GM19025 (cell line): Measurements from ENCODE around the gene AFMID.
A peak's percentile ranks its signal among the peaks of the same experiment; 100 is the strongest.

Experiments used
- ATAC-seq: cut with Tn5 transposase; IDR thresholded peaks from one replicate; pipeline ENCODE4 v1.9.1; 2021; ENCODE audit warnings: mild to moderate bottlenecking, low read depth, moderate library complexity; ENCODE audit not compliant: unreplicated experiment

Gene AFMID

GRCh38 chr17:78235885-78236284 lies 48.7 kb downstream of the AFMID start:
- no peak for ATAC-seq

- ATAC-seq = no peak
Observed at GRCh38 chr17:78236362-78237127, 49.4 kb downstream of the AFMID start.

- no peak for ATAC-seq
Observed at GRCh38 chr17:78237401-78238012, 50.3 kb downstream of the AFMID start.

GRCh38 chr17:78238823-78239488 lies 51.8 kb downstream of the AFMID start:
- no peak for ATAC-seq

- no peak for ATAC-seq
Observed at GRCh38 chr17:78239489-78239931, 52.3 kb downstream of the AFMID start.

DNA sequence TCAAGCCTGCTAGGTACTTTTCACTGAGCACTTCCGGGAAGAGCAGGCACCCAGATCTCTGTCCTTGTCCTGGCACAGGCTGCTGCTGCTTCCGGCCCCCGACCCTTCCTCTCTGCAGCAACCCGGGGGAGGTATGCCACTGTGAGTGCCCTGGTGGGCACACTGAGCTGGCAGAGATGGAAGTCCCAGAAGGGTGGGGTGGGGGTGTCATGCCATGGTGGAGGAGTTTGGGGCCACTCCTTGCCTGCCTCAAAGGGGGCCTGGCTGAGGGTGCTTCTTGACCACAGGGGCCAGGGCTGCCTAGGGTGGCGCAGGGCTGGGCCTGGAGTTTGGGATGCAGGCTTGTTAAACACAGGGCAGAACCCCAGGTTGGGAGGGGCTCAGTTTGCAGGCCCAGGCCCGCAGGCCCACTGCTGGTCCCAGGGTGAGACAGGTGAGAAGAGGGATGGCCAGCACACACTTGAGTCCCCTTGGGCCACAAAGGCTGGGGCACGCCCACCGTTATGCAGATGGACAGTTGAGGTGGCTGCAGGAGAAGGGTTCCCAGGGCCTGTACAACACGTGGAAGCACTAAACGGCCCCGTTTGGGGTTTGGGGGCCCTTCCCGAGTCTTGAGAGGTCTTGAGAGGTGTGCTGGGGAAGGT lies 53.0 kb downstream of the AFMID start:
- ATAC-seq = no peak

DNA sequence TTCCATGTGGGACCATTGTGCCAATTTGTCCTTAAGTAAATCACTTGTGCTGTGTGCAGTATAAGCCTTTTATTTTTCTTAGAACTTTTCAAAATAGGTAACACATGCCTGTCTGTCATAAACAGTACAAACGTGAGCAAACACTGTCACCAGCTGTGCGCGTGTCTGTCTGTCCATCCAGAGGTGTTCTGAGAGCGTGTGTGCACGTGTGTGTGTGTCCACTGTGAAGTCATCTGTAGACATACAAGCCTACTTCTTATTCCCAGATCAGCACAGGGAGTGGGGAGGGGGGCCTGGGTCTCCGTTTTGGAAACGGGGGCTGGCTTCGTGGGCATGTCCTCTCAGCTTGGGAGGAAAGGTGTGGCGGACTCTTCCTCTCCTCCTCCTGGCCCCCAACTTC lies 53.7 kb downstream of the AFMID start:
- ATAC-seq = no peak

GRCh38 chr17:78241277-78242023 lies 54.3 kb downstream of the AFMID start:
- ATAC-seq = no peak

- no peak for ATAC-seq
Observed at GRCh38 chr17:78242024-78242742, 55.0 kb downstream of the AFMID start.

DNA sequence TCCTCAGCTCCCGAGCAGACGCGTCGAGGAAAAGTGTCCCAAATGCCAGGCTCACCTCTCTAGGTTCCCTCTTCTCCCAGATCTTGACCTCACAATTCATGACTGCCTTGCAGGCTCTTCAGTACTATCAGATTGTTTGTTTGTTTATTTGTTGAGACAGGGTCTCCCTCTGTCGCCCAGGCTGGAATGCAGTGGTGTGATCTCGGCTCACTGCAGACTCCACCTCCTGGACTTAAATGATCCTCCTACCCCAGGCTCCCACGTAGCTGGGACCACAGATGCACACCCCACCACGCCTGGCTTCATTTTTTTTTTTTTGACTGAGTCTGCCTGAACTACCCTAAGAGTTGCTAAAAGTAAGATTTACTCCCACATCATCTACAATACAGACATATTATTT lies 60.1 kb downstream of the AFMID start:
- no peak for ATAC-seq

DNA sequence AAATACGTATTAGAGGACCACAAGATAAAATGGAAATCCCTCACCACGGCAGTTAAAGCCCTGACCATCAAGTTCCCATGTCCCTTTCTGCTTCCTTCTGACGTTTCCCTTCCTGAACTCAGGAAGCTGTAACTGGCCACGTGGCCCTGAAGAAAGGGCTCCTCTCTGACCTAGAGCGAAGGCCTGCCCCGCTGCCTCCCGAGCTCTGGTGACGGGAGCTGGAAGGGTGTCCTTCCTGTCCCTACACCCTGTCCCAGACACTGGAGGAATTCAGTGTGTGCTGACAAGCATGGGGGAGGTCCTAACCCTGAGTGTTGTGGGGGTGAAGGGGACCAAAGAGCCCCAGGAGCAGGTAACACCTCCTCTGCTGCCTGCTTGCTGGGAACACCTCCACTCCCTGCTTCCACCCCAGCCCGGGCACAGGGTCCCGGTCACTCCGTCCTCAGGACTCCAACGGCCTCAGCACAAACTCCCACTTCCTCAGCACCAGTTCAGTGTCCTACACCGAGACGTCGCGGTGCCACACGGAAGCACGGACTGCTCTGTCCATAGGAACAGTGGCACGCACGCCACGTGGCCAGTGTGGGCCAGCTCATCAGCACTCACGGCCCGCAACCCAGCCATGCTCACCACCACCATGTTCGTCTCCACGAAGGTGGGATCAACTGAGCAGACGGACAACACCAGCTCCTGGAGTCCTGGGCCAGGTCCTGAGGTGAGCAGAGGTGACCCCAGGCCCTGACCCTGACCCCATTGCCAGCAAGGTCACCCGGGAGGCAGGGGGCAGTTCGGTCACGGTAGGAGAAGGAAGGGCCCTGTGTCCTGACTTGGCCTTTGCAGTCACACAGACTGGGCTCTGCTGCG lies 61.1 kb downstream of the AFMID start:
- ATAC-seq = no peak

- ATAC-seq = no peak
Observed at GRCh38 chr17:78249074-78249817, 62.1 kb downstream of the AFMID start.

DNA sequence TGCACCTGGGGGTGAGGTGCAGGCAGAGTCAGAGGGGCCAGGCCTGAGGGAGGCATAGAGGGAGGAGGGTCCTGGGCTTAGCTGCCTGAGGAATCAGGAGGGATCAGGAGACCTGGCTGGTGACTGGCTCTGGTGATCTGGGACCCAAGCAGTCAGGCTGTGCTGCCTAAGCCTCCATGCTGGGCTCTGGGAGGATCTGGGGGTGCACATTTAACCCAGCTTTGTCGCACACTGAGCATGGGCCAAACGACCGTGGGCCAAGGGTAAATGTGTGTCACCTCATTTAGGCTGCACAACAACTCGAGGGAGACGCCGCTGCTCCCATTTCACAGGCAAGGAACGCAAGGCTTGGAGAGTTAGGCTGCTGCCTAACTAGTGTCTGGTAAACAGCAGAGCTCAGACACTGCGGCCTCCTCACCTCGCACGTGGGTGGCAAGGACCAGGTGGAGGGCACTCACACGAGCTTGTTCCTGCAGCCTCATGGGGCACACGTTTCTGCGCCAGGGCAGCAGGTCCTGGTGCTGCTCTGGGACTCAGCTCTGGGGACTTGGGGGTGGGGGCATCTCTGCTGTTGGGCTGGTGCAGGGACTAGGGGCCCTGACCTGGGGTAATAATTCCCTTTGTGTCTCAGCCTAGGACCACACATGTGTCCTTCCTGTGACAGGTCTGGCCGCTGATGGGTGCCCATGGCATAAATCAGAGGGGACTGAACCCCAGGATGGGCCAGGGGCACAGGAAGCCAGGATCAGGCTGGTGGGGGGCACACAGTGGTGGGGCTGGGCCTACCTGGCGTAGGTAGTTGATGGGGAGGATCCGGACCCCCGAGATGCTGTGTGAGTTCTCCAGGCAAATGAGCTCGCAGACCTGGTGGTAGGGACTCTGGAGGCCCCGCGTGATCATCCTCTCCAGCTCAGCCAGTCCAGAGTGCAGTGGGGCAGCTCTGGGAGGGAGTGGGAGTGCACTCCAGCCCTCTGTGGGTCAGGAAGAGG lies 63.0 kb downstream of the AFMID start:
- ATAC-seq = no peak

DNA sequence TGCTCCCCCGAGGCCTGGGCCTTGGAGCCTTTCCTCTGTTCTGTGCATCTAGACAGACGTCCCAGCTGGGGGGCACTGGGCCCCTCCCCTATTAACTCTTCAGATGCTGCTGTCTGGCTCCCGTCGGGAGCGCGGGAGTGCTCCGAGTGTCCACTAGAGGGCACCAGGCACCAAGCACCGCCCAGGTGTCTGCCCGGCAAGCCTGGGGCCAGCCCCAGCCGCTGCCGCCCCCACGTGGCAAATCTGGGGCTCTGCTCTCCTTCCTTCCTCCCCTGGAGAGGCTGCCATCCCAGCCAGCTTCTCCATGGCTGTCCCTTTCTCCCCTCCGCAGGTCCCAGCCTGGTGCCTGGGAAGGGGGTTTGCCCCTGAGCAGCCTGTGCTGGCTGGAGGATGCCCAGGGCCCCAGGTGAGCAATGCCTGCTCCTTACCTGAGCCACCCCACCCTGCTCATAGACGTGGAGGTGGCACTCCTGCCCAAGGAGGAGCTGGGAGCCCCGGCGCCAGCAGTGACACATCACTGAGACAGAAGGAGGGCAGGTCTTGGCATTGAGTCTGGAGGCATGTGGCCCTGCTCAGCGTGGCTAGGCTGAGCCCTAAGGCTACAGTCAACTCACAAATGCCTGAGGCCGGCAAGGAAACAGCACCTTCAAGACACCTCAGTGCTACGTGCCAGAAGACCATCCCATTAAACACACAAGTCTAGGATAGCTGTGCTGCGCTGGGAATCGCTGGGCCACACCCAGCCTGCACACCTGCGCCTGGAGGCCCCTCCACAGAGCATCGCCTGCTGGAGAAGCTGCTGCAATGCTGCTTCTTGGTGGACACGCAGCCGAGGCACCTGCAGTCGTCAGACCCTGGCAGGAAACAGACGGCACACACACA lies 64.0 kb downstream of the AFMID start:
- ATAC-seq = peak; percentile 53

GRCh38 chr17:78251773-78252103 lies 64.6 kb downstream of the AFMID start:
- ATAC-seq = no peak

DNA sequence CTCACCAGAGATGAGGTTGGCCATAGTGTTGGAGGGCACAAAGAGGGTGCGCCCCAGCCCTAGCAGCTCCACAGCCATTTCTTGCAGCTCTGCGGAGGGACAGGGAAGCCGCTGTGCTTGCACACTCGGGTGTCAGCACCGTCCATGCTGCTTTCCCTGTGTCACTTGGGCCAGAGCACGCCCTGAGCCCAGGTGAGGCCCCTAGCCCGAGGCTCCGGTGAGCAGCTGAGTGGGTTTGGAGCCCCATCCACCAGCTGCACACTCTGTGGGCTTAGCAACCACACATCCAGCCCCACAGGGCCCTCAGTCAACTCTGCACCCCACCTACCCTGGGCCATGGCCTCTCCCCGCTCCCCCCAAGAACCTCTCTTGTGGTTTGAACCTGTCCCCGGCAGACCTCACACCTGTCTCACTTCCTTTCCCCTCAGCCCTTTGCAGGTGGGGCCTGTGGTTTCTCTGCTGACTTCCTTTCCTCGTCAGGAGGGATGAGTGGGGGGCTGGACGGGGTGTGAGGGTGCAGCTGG lies 65.0 kb downstream of the AFMID start:
- no peak for ATAC-seq
